C1 segment of cervical spinal cord (tissue), 14 donors: ENCODE data around the gene ARHGEF25.
"Not testable (repeated sequence)": the region's sequence is repeated elsewhere in the genome, so short reads cannot be mapped to it uniquely, and the experiment has no call there.

Experiments used
- DNase-seq, 14 donors: peaks; one replicate each; lab custom pipeline; 2025; lab: John Stamatoyannopoulos, UW

ARHGEF25 gene

GRCh38 chr12:57609101-57609780 lies 2.0 kb upstream of the ARHGEF25 start:
- DNase-seq = no peak

GRCh38 chr12:57609781-57610553 lies 1.3 kb upstream of the ARHGEF25 start:
- no peak for DNase-seq

GRCh38 chr12:57610554-57611107 lies 604 bp upstream of the ARHGEF25 start:
- peak in 1 of 14 donors; percentile 23 for DNase-seq

GRCh38 chr12:57611827-57612710 lies 834 bp downstream of the ARHGEF25 start:
- DNase-seq = peak in 1 of 14 donors; percentile 81

DNA sequence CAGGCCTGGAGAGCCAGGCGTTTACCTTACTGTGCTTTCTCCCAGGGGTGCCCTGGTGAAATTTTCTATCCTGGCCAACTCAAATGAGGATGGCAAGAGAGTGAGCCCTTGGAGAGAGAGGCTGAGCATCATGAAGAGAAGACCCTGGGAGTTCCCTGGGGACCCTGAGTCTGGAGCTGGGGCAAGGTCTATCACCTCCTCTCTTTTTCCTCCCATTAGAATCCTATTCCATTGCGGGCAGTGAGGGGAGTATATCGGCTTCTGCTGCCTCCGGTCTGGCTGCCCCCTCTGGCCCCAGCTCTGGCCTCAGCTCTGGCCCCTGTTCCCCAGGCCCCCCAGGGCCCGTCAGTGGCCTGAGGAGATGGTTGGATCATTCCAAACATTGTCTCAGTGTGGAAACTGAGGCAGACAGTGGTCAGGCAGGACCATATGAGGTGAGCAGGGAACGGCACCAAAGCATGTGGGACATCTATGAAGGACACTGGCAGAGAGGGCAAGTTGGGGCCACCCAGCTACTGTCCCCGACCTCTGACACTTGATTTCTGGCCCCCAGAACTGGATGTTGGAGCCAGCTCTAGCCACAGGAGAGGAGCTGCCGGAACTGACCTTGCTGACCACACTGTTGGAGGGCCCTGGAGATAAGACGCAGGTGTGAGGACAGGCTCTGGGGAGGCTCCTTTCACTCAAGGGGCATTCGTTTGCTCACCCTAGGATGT lies 1.6 kb downstream of the ARHGEF25 start:
- DNase-seq = no peak

DNA sequence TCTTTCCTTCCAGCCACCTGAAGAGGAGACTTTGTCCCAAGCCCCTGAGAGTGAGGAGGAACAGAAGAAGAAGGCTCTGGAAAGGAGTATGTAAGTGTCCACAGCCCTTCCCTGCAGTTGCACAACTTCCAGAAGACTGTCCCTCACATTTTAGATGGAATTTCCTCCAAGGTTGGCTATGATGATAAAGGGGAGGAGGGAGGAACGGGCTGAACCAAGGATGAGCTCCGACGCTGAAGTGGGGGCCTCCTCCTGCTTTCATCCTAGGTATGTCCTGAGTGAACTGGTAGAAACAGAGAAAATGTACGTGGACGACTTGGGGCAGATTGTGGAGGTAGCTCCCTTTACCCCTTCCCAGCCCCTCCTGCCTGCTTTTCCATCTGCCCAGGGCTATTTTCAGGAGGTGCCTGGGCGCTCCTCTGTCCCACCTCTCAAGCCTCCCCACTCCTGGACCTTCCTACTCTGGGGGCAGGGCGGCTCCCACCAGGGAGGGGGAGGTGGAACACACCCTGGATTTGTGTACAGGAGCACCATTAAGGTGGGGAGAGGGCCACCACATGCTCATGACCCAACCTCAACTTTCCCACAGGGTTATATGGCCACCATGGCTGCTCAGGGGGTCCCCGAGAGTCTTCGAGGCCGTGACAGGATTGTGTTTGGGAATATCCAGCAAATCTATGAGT lies 2.3 kb downstream of the ARHGEF25 start:
- no peak for DNase-seq

DNA sequence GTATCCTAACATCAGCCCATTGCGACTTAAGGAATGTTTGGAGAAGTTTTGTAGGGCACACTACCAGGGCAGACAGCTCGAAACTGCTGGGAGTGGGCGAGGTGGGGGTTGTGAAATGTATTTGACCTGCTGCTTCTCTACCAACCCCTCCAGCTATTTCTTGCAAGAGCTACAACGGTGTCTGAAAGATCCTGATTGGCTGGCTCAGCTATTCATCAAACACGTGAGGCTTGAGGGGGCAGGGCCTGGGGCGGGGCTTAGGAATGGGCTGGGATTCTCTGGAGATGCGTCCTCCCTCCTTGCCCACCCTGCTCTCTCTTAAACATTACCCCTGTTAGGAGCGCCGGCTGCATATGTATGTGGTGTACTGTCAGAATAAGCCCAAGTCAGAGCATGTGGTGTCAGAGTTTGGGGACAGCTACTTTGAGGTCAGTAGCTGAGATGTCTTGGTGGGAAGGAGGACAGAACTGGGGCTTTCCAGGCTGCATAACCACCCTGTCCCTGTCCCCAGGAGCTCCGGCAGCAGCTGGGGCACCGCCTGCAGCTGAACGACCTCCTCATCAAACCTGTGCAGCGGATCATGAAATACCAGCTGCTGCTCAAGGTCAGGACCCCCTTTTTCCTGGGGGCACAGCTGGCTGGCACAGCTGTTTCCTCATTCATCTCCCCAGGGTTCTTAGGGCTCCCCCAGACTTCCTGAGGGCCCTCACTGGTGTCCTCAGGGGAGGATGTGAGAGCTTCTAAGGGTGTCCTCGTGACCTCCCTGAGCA lies 3.1 kb downstream of the ARHGEF25 start:
- DNase-seq = peak in 1 of 14 donors; percentile 18

- DNase-seq = no peak
Measured at GRCh38 chr12:57614948-57615500, 3.8 kb downstream of the ARHGEF25 start.

DNA sequence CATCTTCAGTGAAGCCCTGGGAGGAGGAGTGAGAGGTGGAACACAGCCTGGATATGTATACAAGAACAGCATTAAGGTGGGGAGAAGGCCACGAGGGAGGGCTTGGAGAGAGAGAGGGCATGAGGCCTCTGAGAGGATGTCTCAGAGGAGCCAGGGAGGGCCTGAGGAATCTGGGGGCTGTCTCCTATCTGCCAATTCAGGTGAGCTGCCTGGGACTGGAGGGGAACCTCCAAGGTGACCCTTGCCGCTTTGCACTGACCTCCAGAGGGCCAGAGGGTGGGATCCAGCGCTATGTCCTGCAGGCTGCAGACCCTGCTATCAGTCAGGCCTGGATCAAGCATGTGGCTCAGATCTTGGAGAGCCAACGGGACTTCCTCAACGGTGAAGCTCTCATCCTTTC lies 4.4 kb downstream of the ARHGEF25 start:
- no peak for DNase-seq

- DNase-seq = no peak
Measured at GRCh38 chr12:57616383-57617101, 5.3 kb downstream of the ARHGEF25 start.

GRCh38 chr12:57617942-57618341 lies 6.7 kb downstream of the ARHGEF25 start:
- DNase-seq = no peak

- DNase-seq = not testable (repeated sequence)
Measured at GRCh38 chr12:57618431-57618830, 7.2 kb downstream of the ARHGEF25 start.

GRCh38 chr12:57618966-57619433 lies 7.8 kb downstream of the ARHGEF25 start:
- DNase-seq = no peak

GRCh38 chr12:57619434-57620244 lies 8.4 kb downstream of the ARHGEF25 start:
- DNase-seq = no peak

DNA sequence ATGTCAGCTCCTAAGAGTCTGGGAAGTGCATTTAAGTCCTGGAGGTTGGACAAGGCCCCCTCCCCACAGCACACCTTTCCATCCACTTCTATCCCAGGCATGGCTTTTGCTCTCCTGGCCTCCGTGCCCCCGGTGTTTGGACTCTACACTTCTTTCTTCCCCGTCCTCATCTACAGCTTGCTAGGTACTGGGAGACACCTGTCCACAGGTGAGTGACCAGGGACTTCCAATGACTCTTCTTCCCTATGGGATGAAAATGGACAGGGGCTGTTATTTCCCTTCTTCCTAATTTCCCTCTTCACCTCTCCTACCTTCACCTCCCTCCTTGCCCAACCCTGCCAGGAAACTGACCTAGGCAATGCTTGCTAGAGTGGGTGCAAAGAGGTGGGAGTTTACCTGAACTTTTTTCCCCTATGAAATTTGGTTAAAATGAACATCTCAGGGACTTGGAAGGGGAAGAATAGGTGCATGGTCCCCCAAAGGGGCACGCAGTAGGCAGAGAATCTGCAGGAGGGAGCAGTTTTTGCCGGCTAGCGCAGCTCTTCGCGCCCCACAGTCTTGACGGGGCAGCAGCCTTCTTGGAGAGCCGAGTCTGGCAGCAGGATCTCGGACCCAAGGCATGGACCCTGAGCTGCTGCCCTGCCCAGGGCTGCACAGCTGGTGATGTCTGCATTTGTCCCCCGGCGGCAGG lies 9.2 kb downstream of the ARHGEF25 start:
- DNase-seq = no peak

DNA sequence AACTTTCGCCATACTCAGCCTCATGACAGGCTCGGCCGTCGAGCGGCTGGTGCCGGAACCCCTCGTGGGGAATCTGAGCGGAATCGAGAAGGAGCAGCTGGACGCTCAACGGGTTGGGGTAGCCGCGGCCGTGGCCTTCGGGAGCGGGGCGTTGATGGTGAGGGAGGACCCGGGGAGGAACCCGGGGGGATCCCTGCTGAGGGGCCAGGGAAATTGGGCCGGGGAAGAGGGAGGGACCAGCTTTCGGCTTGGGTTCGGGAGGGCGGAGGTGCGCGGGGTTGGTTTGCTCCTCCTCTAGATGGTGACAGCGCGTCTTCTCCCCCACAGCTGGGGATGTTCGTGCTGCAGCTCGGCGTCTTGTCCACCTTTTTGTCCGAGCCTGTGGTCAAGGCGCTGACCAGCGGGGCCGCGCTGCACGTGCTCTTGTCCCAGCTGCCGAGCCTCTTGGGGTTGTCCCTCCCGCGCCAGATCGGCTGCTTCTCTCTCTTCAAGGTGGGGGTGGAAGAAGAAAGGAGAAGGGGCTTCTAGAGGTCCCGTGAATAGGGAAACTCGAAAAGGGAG lies 9.8 kb downstream of the ARHGEF25 start:
- no peak for DNase-seq
